Subcutaneous adipose tissue (tissue), 4 donors: ENCODE measurements around the gene COL18A1. TPM values are rescaled to one million over a fixed set of nuclear protein-coding genes. Genes with fewer than 3 reads are reported as not detected.

Source experiments
- total RNA-seq, 4 donors: library from RNA; depleted of rRNA; stranded (reverse); fragments of >200 nt; gene quantifications; one replicate each; pipeline ENCODE4 v1.1.0, GENCODE V29; 2016
- TF ChIP-seq, protein P1 (sequence below): fragments of 450-650 bp; IDR thresholded peaks from one replicate; pipeline ENCODE4 v1.5.1; 2016; ENCODE audit warnings: low read depth, mild to moderate bottlenecking, control low read depth, antibody characterized with exemption, moderate library complexity

COL18A1 gene
- total RNA-seq, 4 donors from 2014 or later, result 33.4 to 102 (median 66.7) TPM

DNA sequence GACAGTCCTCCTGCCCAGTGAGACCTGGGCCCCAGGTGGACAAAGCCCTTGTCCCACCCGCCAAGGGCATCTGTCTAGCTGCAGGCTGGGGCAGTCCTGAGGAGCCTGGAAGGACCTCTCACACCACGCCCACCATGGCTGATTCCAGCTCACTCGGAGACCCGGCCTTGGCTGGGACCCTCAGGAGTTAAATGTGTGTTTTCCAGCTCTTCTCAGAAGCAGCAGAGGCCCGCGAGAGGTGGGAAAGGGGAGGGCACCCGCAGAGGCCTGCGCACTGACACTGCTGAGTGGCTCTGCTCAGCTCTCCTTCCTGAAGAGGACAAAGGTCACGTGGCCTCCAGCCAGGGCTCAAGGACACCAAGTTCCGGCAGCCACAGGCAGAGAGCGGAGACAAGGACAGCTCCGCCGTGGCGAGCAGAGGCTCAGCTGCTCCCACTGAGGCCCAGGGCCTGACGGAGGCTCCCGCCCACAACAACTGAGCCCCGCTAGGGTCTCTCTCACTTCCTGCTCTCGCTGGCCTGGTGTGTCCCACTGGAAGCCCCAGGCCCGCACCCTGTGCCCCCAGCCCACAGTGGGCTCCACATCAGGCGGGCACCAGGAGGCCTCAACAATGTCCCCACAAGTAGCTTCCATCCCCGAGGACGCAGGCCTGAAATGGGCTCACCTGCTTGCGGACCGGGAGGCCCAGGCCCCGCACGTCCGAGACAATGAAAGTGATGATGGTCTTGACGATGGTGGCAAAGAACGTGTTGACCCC lies 120.4 kb downstream of the COL18A1 start:
- TF ChIP-seq, protein P1, sequence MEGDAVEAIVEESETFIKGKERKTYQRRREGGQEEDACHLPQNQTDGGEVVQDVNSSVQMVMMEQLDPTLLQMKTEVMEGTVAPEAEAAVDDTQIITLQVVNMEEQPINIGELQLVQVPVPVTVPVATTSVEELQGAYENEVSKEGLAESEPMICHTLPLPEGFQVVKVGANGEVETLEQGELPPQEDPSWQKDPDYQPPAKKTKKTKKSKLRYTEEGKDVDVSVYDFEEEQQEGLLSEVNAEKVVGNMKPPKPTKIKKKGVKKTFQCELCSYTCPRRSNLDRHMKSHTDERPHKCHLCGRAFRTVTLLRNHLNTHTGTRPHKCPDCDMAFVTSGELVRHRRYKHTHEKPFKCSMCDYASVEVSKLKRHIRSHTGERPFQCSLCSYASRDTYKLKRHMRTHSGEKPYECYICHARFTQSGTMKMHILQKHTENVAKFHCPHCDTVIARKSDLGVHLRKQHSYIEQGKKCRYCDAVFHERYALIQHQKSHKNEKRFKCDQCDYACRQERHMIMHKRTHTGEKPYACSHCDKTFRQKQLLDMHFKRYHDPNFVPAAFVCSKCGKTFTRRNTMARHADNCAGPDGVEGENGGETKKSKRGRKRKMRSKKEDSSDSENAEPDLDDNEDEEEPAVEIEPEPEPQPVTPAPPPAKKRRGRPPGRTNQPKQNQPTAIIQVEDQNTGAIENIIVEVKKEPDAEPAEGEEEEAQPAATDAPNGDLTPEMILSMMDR, result no peak

DNA sequence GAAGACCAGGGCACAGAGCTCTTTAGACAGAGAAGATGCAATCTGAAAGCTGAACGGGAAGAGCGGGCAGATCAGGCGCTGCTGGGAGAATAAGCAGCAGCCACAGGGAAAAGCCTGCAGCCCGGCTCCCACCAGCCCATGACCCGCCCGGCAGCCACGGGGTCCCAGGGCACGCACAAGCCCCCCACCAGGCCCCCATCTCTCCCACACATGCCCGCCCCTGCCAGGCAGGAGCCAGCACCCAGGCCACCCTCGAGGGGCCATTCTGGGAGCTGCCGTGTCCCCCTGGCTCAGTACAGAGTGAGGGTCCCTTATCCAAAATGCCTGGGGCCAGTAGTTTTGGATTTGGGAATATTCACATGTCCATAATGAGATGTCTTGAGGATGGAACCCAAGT lies 120.9 kb downstream of the COL18A1 start:
- TF ChIP-seq, protein P1, result no peak

DNA sequence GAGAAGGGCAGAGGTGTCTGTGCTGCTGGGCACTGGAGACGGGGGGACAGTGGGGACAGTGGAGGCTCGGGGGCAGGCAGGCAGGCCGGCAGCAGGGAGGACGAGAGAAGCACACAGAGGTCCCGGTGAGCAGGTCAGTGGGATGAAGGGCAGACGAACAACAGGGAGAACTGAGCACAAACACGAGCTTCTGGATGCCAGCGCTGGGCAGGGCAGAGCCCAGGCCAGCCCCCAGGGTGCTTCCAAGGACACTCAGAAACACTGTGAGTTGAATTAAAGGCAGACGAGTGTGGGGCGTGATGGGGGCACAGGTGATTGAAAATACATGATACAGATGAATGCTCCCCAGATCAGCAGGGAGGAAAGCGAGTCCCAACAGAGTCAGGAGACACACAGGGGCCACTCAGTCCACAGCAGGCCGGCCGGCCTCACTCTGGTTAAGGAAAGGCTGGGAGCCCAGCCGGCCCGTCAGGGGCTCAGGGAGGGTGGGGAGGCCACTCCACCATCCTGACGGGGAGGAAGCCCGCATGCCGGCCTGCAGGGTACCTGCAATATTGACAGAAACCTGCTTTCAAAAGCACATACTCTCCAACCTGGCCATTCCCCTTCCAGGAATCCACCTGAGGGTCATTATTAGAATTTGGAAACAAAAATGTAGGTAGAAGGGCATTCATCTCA lies 123.2 kb downstream of the COL18A1 start:
- TF ChIP-seq, protein P1, result no peak

DNA sequence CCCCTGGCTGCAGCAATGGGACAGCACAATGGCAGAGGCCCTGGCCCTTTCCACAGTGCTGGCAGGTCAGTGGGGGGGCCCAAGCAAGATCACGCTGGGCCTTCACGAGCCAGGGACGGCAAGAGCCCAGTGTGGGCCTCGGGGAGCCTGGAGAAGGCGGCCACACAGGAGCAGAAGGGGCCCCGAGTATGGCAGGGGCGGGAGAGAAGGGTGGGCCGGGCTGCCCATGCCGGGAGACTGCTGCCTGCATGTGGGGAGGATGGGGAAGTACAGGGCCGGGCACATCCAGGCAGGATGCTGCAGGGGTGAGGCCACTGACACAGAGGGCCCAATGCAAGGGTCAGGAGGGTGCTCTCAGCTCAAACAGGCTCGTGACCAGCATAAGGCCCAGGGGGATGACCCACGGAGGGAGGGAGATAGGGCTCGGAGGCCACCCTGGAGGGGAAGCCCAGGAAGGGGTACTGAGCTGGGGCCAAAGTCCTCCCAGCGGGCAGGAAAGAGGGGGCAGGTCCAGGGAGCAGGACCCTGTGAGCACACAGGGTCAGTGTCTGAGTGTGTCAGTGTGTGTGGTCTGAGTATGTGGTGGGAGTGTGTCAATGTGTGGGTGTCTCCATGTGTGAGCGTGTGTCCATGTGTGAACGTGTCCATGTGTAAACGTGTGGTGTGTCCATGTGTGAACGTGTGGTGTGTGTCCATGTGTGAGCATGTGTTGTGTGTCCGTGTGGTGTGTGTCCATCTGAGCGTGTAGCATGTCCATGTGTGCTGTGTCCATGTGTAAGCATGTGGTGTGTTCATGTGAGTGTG lies 124.2 kb downstream of the COL18A1 start:
- TF ChIP-seq, protein P1, result no peak

DNA sequence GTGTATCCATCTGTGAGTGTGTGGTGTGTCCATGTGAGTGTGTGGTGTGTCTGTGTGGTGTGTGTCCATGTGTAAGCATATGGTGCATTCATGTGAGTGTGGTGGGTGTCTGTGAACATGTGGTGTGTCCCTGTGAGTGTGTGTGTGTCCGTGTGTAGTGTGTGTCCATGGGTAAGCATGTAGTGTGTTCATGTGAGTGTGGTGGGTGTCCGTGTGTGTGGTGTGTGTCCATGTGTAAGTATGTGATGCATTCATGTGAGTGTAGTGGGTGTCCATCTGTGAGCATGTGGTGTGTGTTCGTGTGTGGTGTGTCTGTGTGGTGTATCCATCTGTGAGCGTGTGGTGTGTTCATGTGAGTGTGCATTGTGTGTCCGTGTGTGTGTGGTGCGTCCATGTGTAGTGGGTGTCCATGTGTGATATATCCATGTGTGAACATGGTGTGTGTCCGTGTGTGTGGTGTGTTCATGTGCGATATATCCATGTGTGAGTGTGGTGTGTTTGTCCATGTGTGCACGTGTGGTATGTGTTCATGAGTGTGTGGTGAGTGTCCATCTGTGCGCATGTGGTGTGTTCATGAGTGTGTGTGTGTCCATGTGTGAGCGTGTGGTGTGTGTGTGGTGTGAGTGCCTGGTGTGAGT lies 124.9 kb downstream of the COL18A1 start:
- TF ChIP-seq, protein P1, result no peak

DNA sequence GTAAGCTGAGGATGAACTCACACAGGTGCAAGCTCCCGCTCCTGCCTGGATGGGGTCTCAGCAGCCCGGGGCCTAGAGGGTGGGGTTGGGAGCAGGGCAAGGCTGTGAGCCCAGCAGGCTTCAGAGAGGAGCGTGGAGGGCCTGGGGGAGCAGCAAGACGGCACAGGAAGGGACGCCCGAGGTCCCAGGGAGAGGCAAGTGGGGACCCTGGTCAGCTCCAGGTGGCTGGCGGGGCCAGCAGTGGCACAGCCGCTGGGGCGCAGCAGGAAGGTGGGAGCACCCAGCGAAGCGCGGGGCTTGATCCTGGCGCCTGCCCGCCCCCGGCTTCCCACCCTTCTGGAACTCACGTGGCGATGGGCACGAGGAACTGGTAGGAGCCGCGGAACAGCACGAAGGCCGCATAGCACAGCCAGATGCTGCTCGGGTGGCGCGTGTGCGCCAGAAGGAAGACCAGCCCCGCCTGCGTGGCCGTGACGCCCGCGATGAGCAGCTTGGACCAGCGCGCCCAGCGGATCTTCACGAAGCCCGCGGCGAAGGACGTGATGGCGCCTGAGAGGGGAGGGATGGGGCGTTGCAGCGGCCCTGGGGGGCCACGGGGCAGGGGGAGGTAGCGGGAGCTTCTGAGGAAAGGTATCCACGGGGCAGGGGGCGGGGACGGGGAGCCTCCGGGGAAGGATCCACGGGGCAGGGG lies 125.6 kb downstream of the COL18A1 start:
- TF ChIP-seq, protein P1, result no peak
